NCI-H2227 (cell line): ENCODE measurements around the gene KLF6.
A peak's percentile ranks its signal among the peaks of the same experiment; 100 is the strongest.

Source experiments
- DNase-seq: peaks from one replicate; lab custom pipeline; 2025; ENCODE audit not compliant: unreplicated experiment; lab: John Stamatoyannopoulos, UW

Gene KLF6

DNA sequence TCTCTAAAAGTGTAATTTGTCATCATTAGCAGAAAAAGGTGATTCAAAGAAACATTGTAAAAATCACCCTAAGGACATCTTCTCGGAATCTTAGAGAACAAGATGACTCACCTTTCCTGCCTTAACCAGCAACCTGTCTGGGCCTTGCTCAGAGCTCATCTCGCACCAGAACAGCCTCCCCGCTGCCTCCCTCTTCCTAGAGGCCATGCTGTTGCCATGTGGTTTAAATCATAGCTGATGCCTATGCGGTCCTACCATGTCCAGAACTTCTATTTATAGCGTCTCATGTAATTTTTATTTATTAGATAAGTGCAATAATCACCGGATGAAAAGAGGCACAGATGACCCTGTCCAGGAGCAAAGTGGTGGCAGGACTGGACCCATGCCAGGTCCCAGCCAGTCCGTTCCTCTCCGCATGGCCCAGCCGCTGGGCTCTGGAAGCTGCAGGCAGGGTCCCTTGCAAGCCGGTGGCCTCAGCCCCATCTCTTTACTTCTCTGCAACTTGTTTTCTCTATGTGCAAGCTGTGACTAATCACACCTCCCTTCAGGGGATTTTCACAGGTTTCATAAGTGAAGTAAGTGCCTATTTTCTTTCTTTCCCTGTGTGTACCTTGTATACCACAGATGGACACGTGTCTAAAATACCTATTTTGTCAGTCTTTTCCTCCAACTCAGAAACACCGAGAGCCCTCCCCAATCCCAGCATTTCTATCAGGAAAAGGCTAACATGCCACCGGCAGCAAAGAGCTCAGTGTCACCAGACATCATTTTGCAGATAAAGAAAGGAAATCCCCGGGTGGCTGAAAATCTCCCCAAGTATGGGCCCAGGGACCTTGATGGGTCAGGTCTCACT lies 27.1 kb downstream of the KLF6 start:
- DNase-seq: no peak

DNA sequence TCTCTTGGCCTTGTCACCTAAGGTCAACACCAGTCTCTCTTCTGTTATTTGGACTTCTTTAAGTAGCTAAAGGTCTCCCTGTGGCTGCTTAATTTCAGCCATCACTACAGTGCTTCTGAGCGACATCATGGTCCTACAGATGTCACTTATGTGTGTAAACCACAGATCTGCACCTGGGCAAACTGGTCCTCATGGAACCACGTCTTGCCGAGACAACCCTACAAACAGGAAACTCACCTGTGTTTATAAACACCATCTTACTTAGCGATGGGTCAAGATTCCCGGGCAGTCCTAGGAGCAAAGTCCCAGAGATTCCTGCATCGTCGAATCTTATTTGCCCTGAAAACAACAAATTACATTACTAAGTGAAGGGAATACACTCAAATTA lies 27.8 kb downstream of the KLF6 start:
- no peak for DNase-seq

DNA sequence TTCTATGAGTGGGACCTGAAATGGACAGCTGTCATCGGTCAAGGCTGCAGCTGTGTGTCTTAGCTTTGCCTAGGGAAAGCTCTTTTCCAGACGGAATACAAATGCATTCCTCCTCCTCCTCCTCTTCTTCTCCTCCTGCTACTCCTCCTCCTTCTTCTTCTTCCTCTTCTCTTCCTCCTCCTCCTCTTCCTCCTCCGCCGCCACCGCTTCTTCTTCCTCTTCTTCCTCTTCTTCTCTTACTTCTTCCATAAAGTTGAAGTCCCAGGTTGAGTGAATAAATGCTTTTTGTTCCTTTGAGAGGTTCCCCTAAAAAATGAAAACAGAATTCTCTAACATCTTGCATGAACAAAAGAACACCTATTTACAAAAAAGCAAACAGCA lies 28.7 kb downstream of the KLF6 start:
- DNase-seq: no peak

DNA sequence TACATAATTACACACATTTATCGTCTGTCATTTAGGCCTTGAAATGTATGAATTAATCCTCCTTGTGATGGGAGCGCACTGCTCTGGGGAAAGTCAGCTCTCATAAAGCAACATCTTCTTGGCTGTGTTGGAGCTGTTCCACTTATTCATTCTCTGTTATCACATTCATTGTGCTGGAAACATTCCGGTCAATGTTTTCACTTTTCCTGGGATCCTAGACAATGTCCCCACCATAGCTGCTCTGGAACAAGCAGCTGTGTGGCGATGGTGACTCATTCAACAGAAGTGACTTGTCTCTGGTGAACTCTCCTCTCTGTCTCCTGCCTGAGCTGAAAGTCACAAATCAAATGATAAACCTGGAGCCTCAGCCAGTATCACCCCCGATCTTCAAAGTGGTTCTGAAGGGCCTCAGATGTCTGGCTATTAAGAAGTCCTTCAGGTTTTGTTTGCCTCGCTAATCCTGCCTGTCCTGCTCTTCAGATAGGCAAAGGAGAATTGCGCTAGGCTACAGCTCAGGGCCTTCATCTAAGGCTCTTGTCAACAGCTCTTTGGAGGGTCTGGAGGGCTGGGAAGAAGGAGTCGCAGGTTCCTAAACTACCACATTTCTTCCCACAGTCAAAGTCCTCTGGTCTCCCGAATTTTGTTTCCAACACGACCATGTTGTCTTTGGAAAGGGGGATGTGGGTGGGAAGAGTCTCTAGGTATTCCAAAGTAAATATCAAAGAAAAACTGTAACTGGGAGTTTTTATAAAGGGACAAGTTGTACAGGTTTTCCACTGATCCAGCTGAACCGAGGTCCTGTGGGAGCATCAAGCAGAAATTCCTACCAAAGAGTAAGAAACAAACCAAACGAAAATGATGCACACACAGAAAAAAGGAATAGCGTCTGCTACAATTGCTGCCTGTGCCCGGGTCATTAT lies 29.3 kb downstream of the KLF6 start:
- no peak for DNase-seq

DNA sequence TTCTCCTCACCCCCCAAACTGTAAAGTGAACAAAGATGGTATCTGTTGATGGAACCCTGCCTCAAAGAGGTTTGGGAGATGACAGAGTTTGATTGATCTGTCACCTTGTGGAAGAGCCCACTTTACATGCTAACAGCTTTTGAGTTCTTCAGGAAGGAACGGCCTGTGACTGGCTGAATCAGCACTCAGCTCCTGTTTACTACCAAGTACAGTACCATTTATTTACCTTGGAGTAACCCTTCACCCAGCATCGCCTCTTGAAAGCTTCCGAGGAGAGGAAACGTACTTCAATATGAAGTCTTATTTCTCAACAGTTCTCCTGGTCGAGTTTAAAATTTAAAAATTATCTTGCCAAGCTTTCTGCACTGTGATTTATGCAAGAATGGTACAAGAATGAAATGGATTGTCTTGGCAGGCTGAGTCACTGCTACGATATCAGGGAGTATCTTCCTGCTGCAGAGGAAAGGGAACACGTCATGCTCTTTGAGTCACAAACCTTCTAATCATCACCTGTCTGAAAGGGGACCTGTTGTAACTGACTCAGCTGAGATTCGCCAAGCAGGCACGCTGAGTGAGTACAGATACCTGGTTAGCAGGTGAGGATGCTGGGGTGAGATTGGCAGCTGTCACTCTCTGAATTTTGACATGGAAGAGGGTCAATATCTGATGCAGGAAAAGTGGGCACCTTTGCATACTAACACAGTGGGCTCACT lies 30.1 kb downstream of the KLF6 start:
- no peak for DNase-seq

DNA sequence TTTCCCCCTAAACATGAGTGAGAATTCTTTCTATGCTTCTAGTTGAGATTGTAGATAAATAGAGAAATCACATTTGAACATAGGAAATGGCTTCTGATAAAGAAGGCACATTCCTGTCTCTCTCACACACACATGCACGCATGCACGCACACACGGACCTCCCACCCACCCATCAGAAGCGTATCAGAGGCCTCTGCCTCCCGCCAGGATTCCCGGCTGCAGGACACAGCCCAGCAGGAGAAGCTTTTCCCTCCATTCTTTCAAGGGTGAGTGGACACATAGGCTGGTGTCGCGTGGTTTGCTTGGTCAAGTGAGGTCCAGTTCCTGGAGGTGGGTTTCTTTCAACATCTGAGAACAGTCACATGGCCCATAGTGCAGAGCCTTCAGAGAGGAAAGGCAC lies 34.2 kb downstream of the KLF6 start:
- DNase-seq: peak; percentile 7

DNA sequence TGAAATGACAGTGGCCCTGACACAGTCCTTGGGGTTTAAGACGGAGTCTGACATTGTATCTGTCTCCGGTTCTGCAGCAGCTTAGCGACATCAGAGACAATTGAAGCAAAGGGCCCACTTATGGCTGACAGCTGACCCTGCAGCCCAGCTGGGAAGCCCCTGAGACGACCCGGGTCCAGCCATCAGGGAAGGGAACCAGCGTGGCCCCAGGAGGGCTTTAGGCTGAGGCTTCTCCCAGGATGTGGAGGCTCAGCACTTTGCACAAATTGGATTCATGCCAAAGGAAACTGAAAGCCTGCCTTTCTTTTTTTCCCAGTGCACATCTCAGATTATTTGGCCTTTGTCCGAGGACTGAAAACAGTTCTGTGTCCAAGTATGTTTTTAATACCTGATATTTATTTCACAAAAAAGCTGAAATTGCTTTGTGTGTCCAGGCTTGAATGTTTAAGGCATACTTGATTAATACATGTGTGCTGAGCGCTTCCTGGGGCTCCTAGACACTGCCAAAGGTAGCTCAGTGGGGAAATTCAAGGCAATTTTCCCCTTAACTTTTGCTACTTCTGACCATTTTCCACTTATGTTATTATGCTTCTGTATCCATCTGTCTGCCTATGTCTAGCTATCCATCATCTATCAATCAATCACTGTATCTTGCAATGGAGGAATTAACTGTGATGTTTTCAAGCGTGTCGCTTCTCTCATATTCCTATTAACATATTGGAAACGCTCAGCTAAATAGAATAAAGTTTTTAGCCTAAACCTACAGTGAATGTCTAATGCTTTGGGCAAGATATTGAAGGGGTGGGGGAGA lies 34.8 kb downstream of the KLF6 start:
- DNase-seq: peak; percentile 49

DNA sequence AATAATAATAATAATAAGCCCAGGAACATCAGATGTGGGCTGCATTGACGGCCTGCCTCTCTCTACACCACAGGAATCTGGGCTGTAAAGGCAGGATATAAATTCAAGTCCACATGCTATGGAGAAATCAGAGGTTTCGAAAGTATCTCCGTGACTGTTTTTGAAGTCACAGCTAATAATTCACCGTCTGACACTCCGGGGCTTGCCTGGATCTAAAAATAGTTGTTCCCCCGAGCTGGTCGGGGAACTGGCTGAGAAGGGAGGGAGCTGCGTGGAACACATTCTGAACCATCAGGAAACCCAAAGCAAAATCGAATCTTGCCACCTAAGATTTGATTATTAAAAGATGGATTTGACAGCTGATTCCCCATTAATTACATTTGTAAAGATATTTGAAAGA lies 35.4 kb downstream of the KLF6 start:
- peak; percentile 20 for DNase-seq

DNA sequence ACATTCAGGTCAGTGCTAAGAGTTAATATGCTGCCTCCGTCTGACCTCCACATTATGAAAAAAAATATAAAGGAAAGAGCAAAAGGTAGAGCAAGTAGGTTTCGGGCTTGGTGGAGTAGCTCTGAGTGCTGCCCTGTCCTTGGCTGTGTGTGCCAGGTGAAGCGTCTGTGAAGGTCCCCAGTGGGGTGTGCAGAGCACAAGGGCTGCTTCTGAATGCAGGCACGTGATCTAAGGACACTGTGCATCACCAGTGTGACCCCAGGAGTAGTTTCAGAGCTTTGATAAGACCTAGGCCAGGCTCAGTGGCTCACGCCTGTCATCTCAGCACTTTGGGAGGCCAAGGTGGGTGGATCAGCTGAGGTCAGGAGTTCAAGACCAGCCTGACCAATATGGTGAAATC lies 36.0 kb downstream of the KLF6 start:
- no peak for DNase-seq

DNA sequence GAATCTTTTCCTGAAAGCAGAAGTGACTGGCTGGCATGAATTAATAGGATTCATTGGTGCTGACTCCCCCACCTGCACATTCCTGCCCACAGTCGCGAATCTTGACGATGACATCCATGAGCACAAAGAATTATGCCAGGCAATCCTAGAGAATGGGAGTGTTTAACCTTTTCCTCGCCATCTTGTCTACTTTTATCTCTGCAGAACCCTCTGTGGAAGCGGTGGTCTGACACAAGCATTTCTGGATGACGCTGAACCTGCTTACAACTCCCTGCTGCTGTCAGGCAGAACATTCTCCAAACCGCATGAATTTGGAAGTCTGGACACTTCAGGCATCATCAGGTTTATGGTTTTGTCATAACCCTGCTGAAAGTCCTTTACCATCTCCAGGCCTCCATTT lies 36.5 kb downstream of the KLF6 start:
- no peak for DNase-seq

DNA sequence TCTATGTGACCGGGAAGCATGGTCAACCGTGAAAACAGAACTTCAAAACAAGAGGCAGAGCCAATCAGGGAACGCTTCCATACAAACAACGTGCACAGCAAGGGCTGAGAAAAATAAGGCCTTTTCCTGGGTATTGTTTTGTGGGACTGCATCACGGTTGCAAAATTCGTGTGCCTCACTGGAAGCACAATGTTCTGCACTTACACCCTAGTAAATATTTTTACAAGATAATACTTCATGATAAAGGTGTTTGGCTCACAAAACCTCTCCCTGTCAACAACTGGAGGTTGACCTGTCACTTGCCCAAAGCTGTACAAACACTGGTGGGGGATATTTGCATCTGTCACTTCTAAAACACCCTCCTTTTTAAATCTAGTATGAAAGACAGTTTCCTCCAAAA lies 37.0 kb downstream of the KLF6 start:
- no peak for DNase-seq

DNA sequence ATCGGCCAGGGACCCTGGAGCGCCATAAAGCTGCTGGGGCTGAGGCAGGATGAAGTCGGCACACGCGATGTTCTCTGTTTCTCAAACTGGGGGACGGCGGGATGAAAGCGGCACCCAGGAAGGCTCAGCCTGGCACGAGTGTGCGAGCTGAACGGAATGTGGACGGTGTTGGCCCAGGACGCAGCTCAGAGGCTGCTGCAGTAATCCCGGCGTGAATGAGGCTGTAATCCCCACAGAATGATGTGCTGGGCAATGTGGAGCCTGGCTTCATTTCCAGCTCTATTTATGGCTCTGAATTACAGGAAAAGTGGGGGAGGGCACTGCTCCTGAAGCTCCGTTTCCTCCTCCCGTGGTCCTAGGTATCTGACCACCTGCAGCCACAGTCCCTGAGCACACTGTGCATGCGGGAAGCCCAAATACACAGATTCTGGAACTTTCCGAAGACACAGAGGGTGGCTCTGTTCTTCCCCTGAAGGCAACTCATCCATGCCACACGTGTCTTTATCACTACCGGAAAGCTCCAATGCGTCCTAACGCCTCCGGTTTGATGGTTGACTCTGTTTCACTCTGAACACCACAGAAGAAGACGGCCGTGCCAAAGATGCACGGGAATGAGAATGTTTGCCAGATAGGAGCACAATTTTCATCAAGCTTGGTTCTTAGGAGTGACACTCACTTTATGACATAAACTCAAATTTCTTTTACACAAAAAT lies 37.6 kb downstream of the KLF6 start:
- no peak for DNase-seq

DNA sequence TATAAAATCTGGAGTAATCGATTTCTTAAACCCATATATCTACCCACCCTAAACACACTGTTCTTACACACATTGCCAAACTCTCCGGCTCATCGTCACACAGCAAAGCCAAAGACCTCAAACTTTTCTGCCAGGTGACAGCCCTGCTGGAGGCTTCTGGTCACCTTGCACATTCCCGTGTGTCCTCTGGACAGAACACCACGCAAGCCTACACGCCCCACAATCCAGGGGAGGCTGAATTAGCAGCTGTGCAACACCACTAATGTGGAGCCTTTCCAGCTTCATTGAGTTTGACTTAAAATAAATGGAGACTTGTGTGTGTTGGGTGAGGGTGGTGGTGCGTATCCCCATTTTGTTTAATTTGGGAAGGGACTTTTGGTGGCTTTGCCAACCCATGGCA lies 38.4 kb downstream of the KLF6 start:
- DNase-seq: no peak

DNA sequence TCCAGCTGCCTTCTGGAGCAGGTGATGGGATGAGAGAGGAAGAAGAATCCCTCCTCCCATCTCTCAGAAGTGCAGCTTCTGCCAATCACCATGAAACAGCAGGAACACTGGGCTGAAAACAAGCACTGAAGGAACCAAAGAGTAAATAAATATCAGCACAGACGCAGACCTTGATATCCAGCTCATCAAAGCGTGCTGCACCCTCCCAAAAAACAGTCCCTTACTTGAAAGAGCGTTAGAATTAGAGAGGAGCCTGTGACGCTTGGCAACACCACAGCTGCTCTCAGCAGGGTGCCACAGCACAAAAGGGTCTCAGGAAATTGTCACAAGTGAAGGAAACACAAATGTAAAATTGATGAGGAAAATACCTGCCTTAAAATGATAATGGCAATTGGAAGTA lies 39.5 kb downstream of the KLF6 start:
- DNase-seq: peak; percentile 53

DNA sequence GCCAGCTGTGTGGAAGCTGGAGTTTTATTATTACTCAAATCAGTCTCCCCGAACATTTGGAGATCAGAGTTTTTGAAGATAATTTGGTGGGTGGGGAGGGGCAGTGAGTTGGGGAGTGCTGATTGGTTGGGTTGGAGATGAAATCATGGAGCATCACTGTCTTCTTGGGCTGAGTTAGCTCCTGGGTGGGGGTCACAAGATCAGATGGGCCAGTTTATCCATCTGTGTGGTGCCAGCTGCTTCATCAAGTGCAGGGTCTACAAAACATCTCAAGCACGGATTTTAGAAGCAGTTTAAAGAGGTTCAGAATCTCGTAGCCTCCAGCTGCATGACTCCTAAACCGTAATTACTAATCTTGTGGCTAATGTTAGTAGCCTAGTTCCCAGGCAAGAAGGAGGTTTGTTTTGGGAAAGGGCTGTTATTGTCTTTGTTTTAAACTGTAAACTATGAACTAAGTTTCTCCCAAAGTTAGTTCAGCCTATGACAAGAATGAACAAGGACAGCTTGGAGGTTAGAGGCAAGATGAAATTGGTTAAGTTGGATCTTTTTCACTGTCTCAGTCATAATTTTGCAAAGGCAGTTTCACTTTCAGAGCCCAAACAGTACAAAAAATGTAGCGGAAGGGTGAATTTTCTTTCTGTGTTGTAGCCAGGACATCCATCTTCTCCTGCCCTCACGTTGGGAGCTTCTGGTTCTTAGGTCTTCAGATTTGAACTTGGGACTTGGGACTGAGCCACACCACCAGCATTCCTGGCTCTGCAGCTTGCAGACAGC lies 43.1 kb downstream of the KLF6 start:
- no peak for DNase-seq

DNA sequence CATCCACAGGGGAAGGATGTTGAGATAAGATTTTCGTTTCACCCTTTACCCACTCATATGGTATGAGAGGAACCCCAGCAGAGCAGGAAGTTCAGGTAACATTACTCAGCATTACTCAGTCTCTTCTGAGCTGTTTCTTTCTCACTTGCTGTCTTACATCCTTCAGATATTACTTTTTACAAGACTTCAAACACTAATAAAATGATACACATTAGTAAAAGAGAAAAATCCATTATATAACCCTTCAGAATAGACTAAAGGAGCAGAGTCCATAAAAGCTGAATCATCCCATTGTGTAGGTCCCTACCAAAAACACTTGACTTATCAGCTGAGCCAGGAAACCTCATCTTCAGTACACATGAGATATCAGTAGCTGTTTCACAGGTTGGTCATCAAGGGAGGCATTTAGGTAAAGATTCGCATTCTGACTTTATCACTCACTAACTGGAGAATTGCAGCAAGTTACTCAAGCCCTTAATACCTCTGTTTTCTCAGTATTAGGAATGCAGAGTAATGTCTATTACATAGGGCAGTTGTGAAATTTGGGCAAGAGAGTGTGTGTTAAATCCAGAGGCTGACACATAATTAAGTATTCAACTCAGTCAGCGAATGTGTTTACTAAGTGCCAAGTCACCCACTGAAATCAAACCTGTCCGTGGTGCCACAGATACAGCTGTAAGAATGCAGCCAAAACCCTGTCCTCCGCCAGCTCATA lies 44.7 kb downstream of the KLF6 start:
- no peak for DNase-seq

DNA sequence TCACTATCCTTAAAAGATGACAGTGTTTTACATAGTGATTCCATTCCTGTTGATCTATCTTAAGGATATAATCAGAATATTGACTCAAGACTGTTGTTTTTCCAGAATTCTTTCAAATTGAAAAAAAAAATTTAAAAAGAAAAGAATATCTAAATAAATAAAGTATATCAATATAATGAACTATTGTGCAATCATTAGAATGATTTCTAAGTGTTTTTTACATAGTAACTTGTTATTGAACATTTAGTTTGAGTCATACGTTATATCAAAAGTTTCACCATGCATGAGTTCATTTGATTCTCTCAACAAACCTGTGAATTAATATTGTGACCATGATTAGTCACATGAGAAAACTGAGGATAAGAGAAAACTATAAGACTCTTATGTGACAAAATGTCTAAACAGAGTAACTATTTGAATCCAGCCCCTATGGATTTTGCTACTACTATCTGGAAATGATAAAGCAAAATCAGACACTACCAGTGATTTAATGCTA lies 46.1 kb downstream of the KLF6 start:
- no peak for DNase-seq

DNA sequence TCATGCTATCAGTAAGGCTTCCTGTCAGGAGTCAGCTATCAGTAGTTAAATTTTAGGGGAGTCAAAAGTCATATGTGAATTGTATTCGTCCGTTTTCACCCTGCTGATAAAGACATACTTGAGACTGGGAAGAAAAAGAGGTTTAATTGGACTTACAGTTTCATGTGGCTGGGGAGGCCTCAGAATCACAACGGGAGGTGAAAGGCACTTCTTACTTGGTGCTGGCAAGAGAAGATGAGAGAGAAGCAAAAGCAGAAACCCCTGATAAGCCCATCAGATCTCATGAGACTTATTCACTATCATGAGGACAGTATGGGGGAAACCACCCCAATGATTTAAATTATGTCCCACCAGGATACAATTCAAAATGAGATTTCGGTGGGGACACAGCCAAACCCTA lies 47.1 kb downstream of the KLF6 start:
- peak; percentile 27 for DNase-seq

DNA sequence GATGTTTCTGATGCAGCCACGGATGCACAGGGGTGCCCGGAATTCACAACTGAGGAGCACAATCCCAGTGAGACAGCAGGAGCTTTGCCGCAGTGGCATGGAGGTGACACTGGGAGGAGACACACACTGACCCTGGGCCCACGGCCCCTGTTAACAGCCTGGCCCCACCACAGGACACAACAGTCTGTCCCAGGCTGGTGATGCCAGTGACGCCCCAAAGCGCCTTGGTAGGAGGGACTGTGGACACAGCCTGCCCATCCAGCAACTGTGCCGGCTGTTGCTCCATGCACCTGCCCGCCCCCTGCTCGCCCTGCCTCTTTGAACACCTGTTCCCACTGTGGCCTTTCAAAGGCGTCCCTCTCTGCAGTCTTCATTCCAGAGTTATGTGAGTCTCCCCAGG lies 49.8 kb downstream of the KLF6 start:
- no peak for DNase-seq
